OCI-LY3 (cell line): ENCODE data around the gene DENND2C.

ENCODE experiments used
- H2AFZ ChIP-seq: fragments of 200-600, 300-600 bp; shearing (Covaris generic); 2 replicates; pipeline ENCODE4 v1.6.0; 2014; ENCODE audit warnings: antibody characterized with exemption, low read depth, low read length
- H3K27ac ChIP-seq: fragments of 200-600, 300-600 bp; sonication (generic); 2 replicates; pipeline ENCODE4 v1.5.1; 2014; ENCODE audit warnings: mild to moderate bottlenecking, low read length, moderate library complexity, mixed read lengths
- H3K27me3 ChIP-seq: fragments of 200-600, 300-600 bp; sonication (generic); 2 replicates; pipeline ENCODE4 v1.6.1; 2014; ENCODE audit warnings: low read depth, low read length, mixed read lengths
- H3K36me3 ChIP-seq: fragments of 200-600, 300-600 bp; sonication (generic); replicated peaks from 2 replicates; pipeline ENCODE3; 2014; ENCODE audit warnings: low read depth, low read length, mixed read lengths
- H3K4me1 ChIP-seq: fragments of 300-600, 200-600 bp; sonication (generic); 2 replicates; pipeline ENCODE4 v1.6.1; 2014; ENCODE audit warnings: low read length, mixed read lengths
- H3K4me2 ChIP-seq: fragments of 200-600, 300-600 bp; sonication (generic); 2 replicates; pipeline ENCODE4 v1.6.1; 2014; ENCODE audit warnings: low read length, mixed read lengths
- H3K4me3 ChIP-seq: fragments of 300-600, 200-600 bp; sonication (generic); 2 replicates; pipeline ENCODE4 v1.5.1; 2014; ENCODE audit warnings: antibody characterized with exemption, mild to moderate bottlenecking, low read length, moderate library complexity
- H3K79me2 ChIP-seq: fragments of 300-600, 200-600 bp; shearing (Covaris generic); 2 replicates; pipeline ENCODE4 v1.6.1; 2014; ENCODE audit warnings: mild to moderate bottlenecking, low read length, mixed read lengths
- H3K9ac ChIP-seq: fragments of 300-600, 200-600 bp; shearing (Covaris generic); 2 replicates; pipeline ENCODE4 v1.6.0; 2014; ENCODE audit warnings: mild to moderate bottlenecking, low read length, moderate library complexity
- H3K9me3 ChIP-seq: fragments of 200-600, 300-600 bp; shearing (Covaris generic); 2 replicates; pipeline ENCODE4 v1.6.1; 2014; ENCODE audit warnings: low read length, mixed read lengths; ENCODE audit not compliant: insufficient read depth
- H4K20me1 ChIP-seq: fragments of 200-600, 300-600 bp; sonication (generic); 2 replicates; pipeline ENCODE4 v1.6.1; 2016; ENCODE audit warnings: low read length, mixed read lengths; ENCODE audit not compliant: insufficient read depth
- CTCF ChIP-seq: fragments of 200-600, 300-600 bp; sonication (generic); IDR thresholded peaks from 2 replicates; pipeline ENCODE4 v1.5.1; 2014; ENCODE audit warnings: antibody characterized with exemption, low read length, low read depth
- EZH2phosphoT487 ChIP-seq: fragments of 200-600 bp; shearing (Covaris generic); IDR thresholded peaks from 2 replicates; pipeline ENCODE4 v1.6.1; 2018; ENCODE audit warnings: antibody characterized with exemption, mixed run types, low read depth

The DENND2C gene

GRCh38 chr1:114597949-114598348 lies 71.9 kb downstream of the DENND2C start:
- TF ChIP-seq CTCF (no peak), EZH2phosphoT487 (no peak)

GRCh38 chr1:114595602-114596001 lies 74.2 kb downstream of the DENND2C start:
- Histone ChIP-seq H3K79me2 (no peaks in the 10 kb centered on the region), H3K9me3 (no peaks in the 10 kb centered on the region), H3K27ac (no peak overlapping the region), H3K4me1 (no peaks in the 10 kb centered on the region), H4K20me1 (no peaks in the 10 kb centered on the region), H3K4me2 (no peak overlapping the region), H3K9ac (no peak overlapping the region), H3K36me3 (no peaks in the 10 kb centered on the region), H2AFZ (no peak overlapping the region), H3K27me3 (no peaks in the 10 kb centered on the region), H3K4me3 (no peak overlapping the region)
- TF ChIP-seq CTCF (no peak), EZH2phosphoT487 (no peak)

More at GRCh38 chr1:114597949-114598348, 71.9 kb downstream of the DENND2C start:
- Histone ChIP-seq H3K36me3 (no peaks in the 10 kb centered on the region), H3K4me1 (no peaks in the 10 kb centered on the region), H3K27ac (no peak overlapping the region), H4K20me1 (no peaks in the 10 kb centered on the region), H3K79me2 (no peaks in the 10 kb centered on the region), H2AFZ (no peak overlapping the region), H3K27me3 (no peaks in the 10 kb centered on the region), H3K9me3 (no peaks in the 10 kb centered on the region), H3K9ac (no peak overlapping the region), H3K4me2 (no peak overlapping the region), H3K4me3 (no peak overlapping the region)

- TF ChIP-seq EZH2phosphoT487 = no peak
- TF ChIP-seq CTCF = no peak
- Histone ChIP-seq H3K9ac (no peak overlapping the region), H2AFZ (no peak overlapping the region), H3K9me3 (no peaks in the 10 kb centered on the region), H3K36me3 (no peaks in the 10 kb centered on the region), H3K4me1 (no peaks in the 10 kb centered on the region), H3K4me3 (no peak overlapping the region), H3K79me2 (no peaks in the 10 kb centered on the region), H3K4me2 (no peak overlapping the region), H3K27me3 (no peaks in the 10 kb centered on the region), H3K27ac (no peak overlapping the region), H4K20me1 (no peaks in the 10 kb centered on the region)
Measured at GRCh38 chr1:114594046-114594445, 75.8 kb downstream of the DENND2C start.

GRCh38 chr1:114589122-114589521 lies 80.7 kb downstream of the DENND2C start:
- Histone ChIP-seq H3K9me3 (no peaks in the 10 kb centered on the region), H3K4me3 (no peak overlapping the region), H3K4me2 (no peak overlapping the region), H3K9ac (no peak overlapping the region), H3K79me2 (no peaks in the 10 kb centered on the region), H4K20me1 (no peaks in the 10 kb centered on the region), H2AFZ (no peak overlapping the region), H3K27me3 (no peaks in the 10 kb centered on the region), H3K27ac (no peak overlapping the region), H3K4me1 (no peaks in the 10 kb centered on the region), H3K36me3 (no peaks in the 10 kb centered on the region)
- no peak for TF ChIP-seq CTCF
- no peak for TF ChIP-seq EZH2phosphoT487
